Transverse colon (tissue), 4 donors: ENCODE measurements around the gene PTX4. TPM values are rescaled to one million over a fixed set of nuclear protein-coding genes. Genes with fewer than 3 reads are reported as not detected.

Experiments used
- DNase-seq: peaks from one replicate; pipeline ENCODE4 v3.0.0-alpha.2; 2019
- H3K27ac ChIP-seq, 4 donors: fragments of 200-600 bp; sonication (generic); 2 replicates each; pipeline ENCODE4 v1.5.1; 2016 to 2018; ENCODE audit warnings: inconsistent platforms in 4 of 4
- H3K27me3 ChIP-seq: fragments of 200-600 bp; sonication (generic); 2 replicates; pipeline ENCODE4 v1.5.1; 2017; ENCODE audit warnings: inconsistent platforms
- H3K36me3 ChIP-seq, 4 donors: fragments of 200-600 bp; sonication (generic); 2 replicates each; pipeline ENCODE4 v1.5.1; 2017 to 2019; ENCODE audit warnings: inconsistent platforms in 4 of 4
- H3K4me1 ChIP-seq, 4 donors: fragments of 200-600 bp; sonication (generic); 2 replicates each; pipeline ENCODE4 v1.5.1; 2017 to 2020; ENCODE audit warnings: inconsistent platforms in 4 of 4
- H3K4me3 ChIP-seq, 4 donors: fragments of 200-600 bp; sonication (generic); 1 replicate in 1 of 4; 2 replicates in 3 of 4; pipeline versions ENCODE4 v1.5.1 to v1.6.1; 2017 to 2019; ENCODE audit warnings: inconsistent platforms in 4 of 4
- H3K9me3 ChIP-seq, 2 donors: fragments of 200-600 bp; sonication (generic); 2 replicates each; pipeline ENCODE4 v1.5.1; 2017 to 2019; ENCODE audit warnings: inconsistent platforms in 2 of 2
- CTCF ChIP-seq, 5 experiments: fragments of 200-600 bp in 3 of 5; fragments of 450-650 bp in 2 of 5; sonication (generic) in 3 of 5; IDR thresholded peaks; 1 replicate in 2 of 5; 2 replicates in 3 of 5; pipeline ENCODE4 v1.5.1; 2016 to 2017; ENCODE audit warnings: antibody characterized with exemption in 5 of 5, inconsistent platforms in 3 of 5, mild to moderate bottlenecking in 2 of 5, moderate library complexity in 1 of 5
- EP300 ChIP-seq: sonication (generic); formaldehyde crosslinking; IDR thresholded peaks from one replicate; pipeline ENCODE4 v1.6.1; 2017; ENCODE audit warnings: antibody characterized with exemption, low read depth
- POLR2A ChIP-seq: fragments of 450-650 bp; IDR thresholded peaks from one replicate; pipeline ENCODE4 v1.6.1; 2016; ENCODE audit warnings: antibody characterized with exemption, mild to moderate bottlenecking, moderate library complexity
- POLR2AphosphoS5 ChIP-seq, 3 donors: sonication (generic); formaldehyde crosslinking; IDR thresholded peaks; one replicate each; pipeline ENCODE4 v1.6.1; 2016; ENCODE audit warnings: antibody characterized with exemption in 3 of 3
- WGBS, 2 donors: methylation state at CpG; one replicate each; pipeline ENCODE4 v1.1.5; 2018; ENCODE audit warnings: low coverage in 1 of 2; 5-methylcytosine and 5-hydroxymethylcytosine counted together
- in situ Hi-C, 4 donors: fragments of 200-750 bp; cut with MboI; loops; one replicate each; pipeline versions ENCODE4 v1.15.0 to v1.15.1; 2017; ENCODE audit warnings: low sequenced_read_pairs in 3 of 4, low pct_ligation_motif_present in 1 of 4, low pct_unique_long_range_greater_than_20kb in 1 of 4
- intact Hi-C: fragments of 100-400 bp; cut with DNase I; formaldehyde crosslinking; loops from one replicate; pipeline ENCODE4 v1.15.1; 2023; ENCODE audit warnings: low total_unique reads
- total RNA-seq, 4 donors: library from RNA; depleted of rRNA; stranded (reverse); fragments of >200 nt; gene quantifications; one replicate each; pipeline ENCODE4 v1.1.0, GENCODE V29; 2016

Gene PTX4
- total RNA-seq, 4 donors from 2014 or later, result not detected

GRCh38 chr16:1450218-1450617 lies 38.5 kb downstream of the PTX4 start:
- in situ Hi-C loops, result no loop called here
- intact Hi-C loops, result no loop called here
- no peaks in the 10 kb centered on the region for H3K9me3 ChIP-seq
- no peak overlapping the region for H3K27ac ChIP-seq
- peaks cover 0 to 31% (median 3%) of the 10 kb centered on the region in 4 donors for H3K36me3 ChIP-seq
- TF ChIP-seq POLR2AphosphoS5 (IDR thresholded peaks at IDR 0.05) (no peak), POLR2A (no peak), EP300 (no peak), CTCF (IDR thresholded peaks at IDR 0.05) (no peak)
- no peak for DNase-seq
- 85% methylated on average over 27 of the region's 29 CpGs; no CpG with 5 or more reads in 1 of the 2 donors for WGBS, 2 donors
- H3K27me3 ChIP-seq, result no peaks in the 10 kb centered on the region
- no peaks in the 10 kb centered on the region for H3K4me1 ChIP-seq
- H3K4me3 ChIP-seq, result no peak overlapping the region

- H3K4me3 ChIP-seq, result no peak overlapping the region
- intact Hi-C loops, result no loop called here
- TF ChIP-seq POLR2A (no peak), POLR2AphosphoS5 (IDR thresholded peaks at IDR 0.05) (no peak), CTCF (IDR thresholded peaks at IDR 0.05) (no peak), EP300 (no peak)
- no peaks in the 10 kb centered on the region for H3K9me3 ChIP-seq
- in situ Hi-C loops, result no loop called here
- WGBS, 2 donors, result 95% methylated on average over 25 of the region's 25 CpGs; no CpG with 5 or more reads in 1 of the 2 donors
- no peak overlapping the region for H3K27ac ChIP-seq
- DNase-seq, result no peak
- H3K27me3 ChIP-seq, result no peaks in the 10 kb centered on the region
- H3K4me1 ChIP-seq, result no peaks in the 10 kb centered on the region
- peaks cover 0 to 22% (median 3%) of the 10 kb centered on the region in 4 donors for H3K36me3 ChIP-seq
Observed at GRCh38 chr16:1449201-1449788, 39.4 kb downstream of the PTX4 start.

GRCh38 chr16:1448536-1449116 lies 40.1 kb downstream of the PTX4 start:
- Histone ChIP-seq H3K27ac (no peak overlapping the region), H3K27me3 (no peaks in the 10 kb centered on the region), H3K4me1 (no peaks in the 10 kb centered on the region), H3K36me3 (peaks cover 0 to 19% (median 3%) of the 10 kb centered on the region in 4 donors), H3K4me3 (no peak overlapping the region), H3K9me3 (no peaks in the 10 kb centered on the region)
- DNase-seq, result no peak
- in situ Hi-C loops, result no loop called here
- intact Hi-C loops, result no loop called here
- 94% methylated on average over 30 of the region's 30 CpGs; no CpG with 5 or more reads in 1 of the 2 donors for WGBS, 2 donors
- TF ChIP-seq POLR2A, result no peak
- no peak for TF ChIP-seq POLR2AphosphoS5 (IDR thresholded peaks at IDR 0.05)
- no peak for TF ChIP-seq EP300
- no peak for TF ChIP-seq CTCF (IDR thresholded peaks at IDR 0.05)

- WGBS, 2 donors, result 92% methylated on average over 11 of the region's 11 CpGs; no CpG with 5 or more reads in 1 of the 2 donors
- H3K36me3 ChIP-seq, result peaks cover 0 to 19% (median 3%) of the 10 kb centered on the region in 4 donors
- intact Hi-C loops, result no loop called here
Observed at GRCh38 chr16:1447965-1448364, 40.8 kb downstream of the PTX4 start.

More at GRCh38 chr16:1447965-1448364, 40.8 kb downstream of the PTX4 start:
- H3K27me3 ChIP-seq, result no peaks in the 10 kb centered on the region
- no peak for DNase-seq
- H3K4me1 ChIP-seq, result no peaks in the 10 kb centered on the region
- TF ChIP-seq CTCF (IDR thresholded peaks at IDR 0.05) (no peak), POLR2A (no peak), POLR2AphosphoS5 (IDR thresholded peaks at IDR 0.05) (no peak), EP300 (no peak)
- in situ Hi-C loops, result no loop called here
- no peak overlapping the region for H3K4me3 ChIP-seq
- no peaks in the 10 kb centered on the region for H3K9me3 ChIP-seq
- no peak overlapping the region for H3K27ac ChIP-seq
